ENCODE results near the gene NMS.

GRCh38 chr2:100484390-100484789 lies 14.1 kb downstream of the NMS start:
- TF ChIP-seq CTCF (conservative IDR thresholded peaks at IDR 0.05; ENCODE audit: low read depth, low read length) (no peak), EZH2 (IDR thresholded peaks at IDR 0.05; ENCODE audit: low read length, unreplicated experiment) (no peak), EZH2phosphoT487 (IDR thresholded peaks at IDR 0.05; ENCODE audit: borderline replicate concordance, low read length) (no peak)

Data from PC-3 (cell line).